SJSA1 (cell line): ENCODE results near the gene TCF12. TPM values are rescaled to one million over a fixed set of nuclear protein-coding genes. Genes with fewer than 3 reads are reported as not detected.

Experiments used
- DNase-seq, 2 experiments: peaks; one replicate each; pipeline ENCODE4 v3.0.0-alpha.2; 2015 to 2020; ENCODE audit warnings: low spot score in 2 of 2, low read depth in 1 of 2
- H3K27ac ChIP-seq: fragments of 250-450 bp; sonication (Bioruptor Pico); 2 replicates; pipeline ENCODE4 v1.5.1; 2020; ENCODE audit warnings: mild to moderate bottlenecking, moderate library complexity
- H3K27me3 ChIP-seq: fragments of 250-450 bp; sonication (Bioruptor Pico); replicated peaks from 2 replicates; pipeline ENCODE4 v1.5.1; 2020; ENCODE audit warnings: mild to moderate bottlenecking, moderate library complexity
- H3K36me3 ChIP-seq: fragments of 250-450 bp; sonication (Bioruptor Pico); 2 replicates; pipeline ENCODE4 v1.5.1; 2020; ENCODE audit warnings: mild to moderate bottlenecking
- H3K4me1 ChIP-seq: fragments of 250-450 bp; sonication (Bioruptor Pico); replicated peaks from 2 replicates; pipeline ENCODE4 v1.6.1; 2021; ENCODE audit warnings: mild to moderate bottlenecking
- H3K4me3 ChIP-seq: fragments of 250-450 bp; sonication (Bioruptor Pico); 2 replicates; pipeline ENCODE4 v1.5.1; 2020; ENCODE audit warnings: mild to moderate bottlenecking
- H3K9me3 ChIP-seq: fragments of 250-450 bp; sonication (Bioruptor Pico); replicated peaks from 2 replicates; pipeline ENCODE4 v1.5.1; 2020; ENCODE audit warnings: mild to moderate bottlenecking
- total RNA-seq: library from RNA; depleted of rRNA; stranded (reverse); fragments of >200 nt; shearing (Covaris generic); gene quantifications from 2 replicates; pipeline ENCODE4 v1.2.3, GENCODE V29; 2014

TCF12 gene
- total RNA-seq, 1 experiment from 2014 or later: 69.5 TPM

GRCh38 chr15:57319919-57320560, 401.6 kb downstream of the TCF12 start:
- H3K4me3 ChIP-seq: no peak overlapping the region
- H3K4me1 ChIP-seq: peaks cover 21% of the 10 kb centered on the region
- DNase-seq: no peak
- H3K27me3 ChIP-seq: no peaks in the 10 kb centered on the region
- H3K9me3 ChIP-seq: no peaks in the 10 kb centered on the region
- no peak overlapping the region for H3K27ac ChIP-seq
- H3K36me3 ChIP-seq: no peaks in the 10 kb centered on the region

GRCh38 chr15:57320631-57321220, 402.3 kb downstream of the TCF12 start:
- Histone ChIP-seq H3K36me3 (no peaks in the 10 kb centered on the region), H3K27me3 (no peaks in the 10 kb centered on the region), H3K4me1 (peaks cover 24% of the 10 kb centered on the region), H3K4me3 (no peak overlapping the region), H3K27ac (no peak overlapping the region), H3K9me3 (no peaks in the 10 kb centered on the region)
- DNase-seq: no peak

GRCh38 chr15:57321485-57321884, 403.0 kb downstream of the TCF12 start:
- Histone ChIP-seq H3K27me3 (no peaks in the 10 kb centered on the region), H3K4me1 (peaks cover 24% of the 10 kb centered on the region), H3K36me3 (no peaks in the 10 kb centered on the region), H3K9me3 (no peaks in the 10 kb centered on the region), H3K27ac (no peak overlapping the region), H3K4me3 (no peak overlapping the region)
- DNase-seq: no peak

DNA sequence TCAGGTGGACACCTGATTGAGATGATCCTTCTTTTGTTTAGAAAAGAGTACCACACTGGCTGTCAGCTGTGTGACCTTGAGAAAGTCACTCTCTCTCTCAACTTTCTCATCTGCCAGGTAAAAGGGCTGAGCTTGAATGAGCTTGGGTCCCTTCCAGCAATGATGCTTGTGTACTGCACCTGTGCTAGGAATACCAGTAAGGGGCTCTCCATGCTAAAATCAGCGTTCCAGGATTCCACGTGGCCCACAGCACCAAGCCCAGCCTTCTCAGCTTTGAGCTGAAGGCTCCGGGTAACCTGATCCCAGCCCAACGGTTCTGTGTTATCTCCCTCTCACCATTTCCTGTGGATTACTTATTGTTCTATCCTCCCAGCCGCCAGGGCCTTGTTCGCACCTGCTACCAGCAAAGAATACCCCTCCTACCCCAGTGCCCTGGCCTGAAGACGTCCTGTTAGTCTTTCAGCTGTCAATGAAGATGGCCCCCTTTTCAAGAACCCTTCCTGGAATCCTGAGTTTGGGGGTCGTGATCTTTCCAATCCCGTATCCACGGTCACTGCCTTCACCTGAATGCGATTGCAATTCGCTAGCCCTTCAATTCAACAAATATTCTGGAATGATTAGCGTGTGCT, 403.6 kb downstream of the TCF12 start:
- Histone ChIP-seq H3K4me1 (peaks cover 26% of the 10 kb centered on the region), H3K27me3 (no peaks in the 10 kb centered on the region), H3K4me3 (no peak overlapping the region), H3K36me3 (no peaks in the 10 kb centered on the region), H3K9me3 (no peaks in the 10 kb centered on the region), H3K27ac (no peak overlapping the region)
- DNase-seq: no peak

GRCh38 chr15:57322602-57323250, 404.3 kb downstream of the TCF12 start:
- no peak overlapping the region for H3K4me3 ChIP-seq
- H3K27me3 ChIP-seq: no peaks in the 10 kb centered on the region
- no peaks in the 10 kb centered on the region for H3K36me3 ChIP-seq
- no peak overlapping the region for H3K27ac ChIP-seq
- H3K9me3 ChIP-seq: no peaks in the 10 kb centered on the region
- DNase-seq: no peak
- peaks cover 32% of the 10 kb centered on the region for H3K4me1 ChIP-seq

DNA sequence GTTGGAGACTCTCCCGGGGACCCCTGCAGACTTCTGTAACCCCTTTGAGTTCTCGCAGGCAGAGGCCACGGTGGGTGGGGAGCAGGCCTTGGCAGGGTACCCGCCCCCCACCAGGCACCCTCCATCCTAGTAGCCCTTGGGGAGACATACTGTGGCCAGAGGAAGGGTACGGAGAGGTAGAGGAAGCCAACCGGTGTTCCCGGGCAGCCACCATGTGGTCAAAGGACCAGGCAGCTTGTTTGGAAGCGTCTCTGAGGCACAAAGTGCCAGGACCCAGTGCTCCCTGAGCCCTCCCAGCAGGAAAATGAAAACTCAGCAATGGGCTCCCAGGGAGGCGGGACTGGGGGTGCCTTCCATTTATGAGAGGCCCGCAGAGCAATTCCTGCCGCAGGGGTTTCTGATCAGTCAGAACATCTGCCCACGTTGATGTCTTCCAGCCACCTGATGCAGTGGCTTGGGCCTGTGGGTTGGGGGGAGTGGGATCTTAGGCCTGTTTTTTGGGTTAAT, 404.9 kb downstream of the TCF12 start:
- Histone ChIP-seq H3K27me3 (no peaks in the 10 kb centered on the region), H3K4me3 (no peak overlapping the region), H3K36me3 (no peaks in the 10 kb centered on the region), H3K27ac (peak overlapping the region; percentile 72), H3K9me3 (no peaks in the 10 kb centered on the region), H3K4me1 (peaks cover 39% of the 10 kb centered on the region)
- no peak for DNase-seq

DNA sequence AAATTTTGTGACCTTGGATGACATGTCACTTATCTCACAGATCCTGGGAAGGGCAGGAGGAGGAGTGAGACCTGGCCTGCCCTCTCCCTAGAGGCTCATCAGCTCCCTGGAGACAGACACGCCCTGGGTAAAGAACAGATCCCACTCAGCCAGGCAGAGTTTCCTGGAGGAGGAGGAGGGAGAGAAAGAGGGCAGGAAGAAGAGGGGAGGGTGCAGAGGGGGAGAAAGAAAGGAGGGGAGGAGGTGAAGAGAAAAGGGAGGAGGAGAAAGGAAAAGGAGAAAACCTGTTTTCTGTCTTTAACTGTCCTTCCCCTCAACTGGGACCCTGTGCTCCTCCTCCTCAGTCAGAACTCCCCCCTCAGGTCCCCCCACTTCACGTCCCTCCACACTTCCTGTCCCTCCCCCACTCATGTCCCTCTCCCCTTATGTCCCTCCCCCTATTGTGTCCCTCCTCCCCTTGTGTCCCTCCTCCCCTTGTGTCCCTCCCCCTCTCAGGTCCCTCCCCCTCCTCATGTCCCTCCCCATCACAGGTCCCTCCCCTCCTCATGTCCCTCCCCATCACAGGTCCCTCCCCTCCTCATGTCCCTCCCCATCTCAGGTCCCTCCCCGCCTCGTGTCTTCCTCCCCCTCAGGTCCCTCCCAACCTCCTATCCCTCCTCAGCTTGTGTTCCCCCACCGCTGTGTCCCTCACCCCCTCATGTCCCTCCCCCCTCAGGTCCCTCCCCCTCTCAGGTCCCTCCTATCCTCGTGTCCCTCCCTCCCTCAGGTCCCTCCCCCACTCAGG, 405.6 kb downstream of the TCF12 start:
- Histone ChIP-seq H3K36me3 (no peaks in the 10 kb centered on the region), H3K9me3 (no peaks in the 10 kb centered on the region), H3K27me3 (no peaks in the 10 kb centered on the region), H3K4me3 (no peak overlapping the region), H3K27ac (peak overlapping the region; percentile 72), H3K4me1 (peaks cover 45% of the 10 kb centered on the region)
- DNase-seq: peak; percentile 86 to 96

DNA sequence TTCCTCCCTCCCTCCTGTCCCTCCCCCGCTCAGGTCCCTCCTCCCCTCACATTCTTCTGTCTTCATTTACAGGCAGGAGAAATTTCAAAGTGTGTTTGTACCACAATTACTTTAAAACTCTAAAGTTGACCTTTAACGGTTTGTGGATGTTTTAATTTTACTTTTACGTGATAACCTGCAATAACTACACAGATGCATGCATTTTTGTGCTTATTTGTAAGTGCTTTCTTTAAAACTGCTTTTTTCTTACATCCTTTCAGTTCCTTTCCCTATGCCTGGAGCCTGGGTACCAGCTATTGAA, 406.1 kb downstream of the TCF12 start:
- H3K4me1 ChIP-seq: peaks cover 50% of the 10 kb centered on the region
- no peaks in the 10 kb centered on the region for H3K9me3 ChIP-seq
- no peaks in the 10 kb centered on the region for H3K36me3 ChIP-seq
- peak in 1 of 2 experiments; percentile 51 for DNase-seq
- no peak overlapping the region for H3K27ac ChIP-seq
- no peaks in the 10 kb centered on the region for H3K27me3 ChIP-seq
- H3K4me3 ChIP-seq: no peak overlapping the region

- no peak overlapping the region for H3K27ac ChIP-seq
- H3K4me1 ChIP-seq: peaks cover 56% of the 10 kb centered on the region
- no peaks in the 10 kb centered on the region for H3K27me3 ChIP-seq
- no peak for DNase-seq
- H3K9me3 ChIP-seq: no peaks in the 10 kb centered on the region
- no peak overlapping the region for H3K4me3 ChIP-seq
- H3K36me3 ChIP-seq: no peaks in the 10 kb centered on the region
Observed at GRCh38 chr15:57324944-57325679, 406.7 kb downstream of the TCF12 start.

- Histone ChIP-seq H3K27me3 (no peaks in the 10 kb centered on the region), H3K4me1 (peaks cover 62% of the 10 kb centered on the region), H3K9me3 (no peaks in the 10 kb centered on the region), H3K4me3 (no peak overlapping the region), H3K36me3 (no peaks in the 10 kb centered on the region), H3K27ac (no peak overlapping the region)
- no peak for DNase-seq
Observed at GRCh38 chr15:57326196-57326595, 407.8 kb downstream of the TCF12 start.

GRCh38 chr15:57327985-57328471, 409.6 kb downstream of the TCF12 start:
- H3K27ac ChIP-seq: peak overlapping the region; percentile 94
- no peaks in the 10 kb centered on the region for H3K9me3 ChIP-seq
- no peaks in the 10 kb centered on the region for H3K27me3 ChIP-seq
- peak; percentile 85 to 90 for DNase-seq
- H3K4me3 ChIP-seq: no peak overlapping the region
- no peaks in the 10 kb centered on the region for H3K36me3 ChIP-seq
- peaks cover 68% of the 10 kb centered on the region for H3K4me1 ChIP-seq

- Histone ChIP-seq H3K9me3 (no peaks in the 10 kb centered on the region), H3K27me3 (no peaks in the 10 kb centered on the region), H3K4me1 (peaks cover 68% of the 10 kb centered on the region), H3K4me3 (no peak overlapping the region), H3K36me3 (no peaks in the 10 kb centered on the region), H3K27ac (peak overlapping the region; percentile 94)
- DNase-seq: no peak
Observed at GRCh38 chr15:57328479-57328878, 410.0 kb downstream of the TCF12 start.

DNA sequence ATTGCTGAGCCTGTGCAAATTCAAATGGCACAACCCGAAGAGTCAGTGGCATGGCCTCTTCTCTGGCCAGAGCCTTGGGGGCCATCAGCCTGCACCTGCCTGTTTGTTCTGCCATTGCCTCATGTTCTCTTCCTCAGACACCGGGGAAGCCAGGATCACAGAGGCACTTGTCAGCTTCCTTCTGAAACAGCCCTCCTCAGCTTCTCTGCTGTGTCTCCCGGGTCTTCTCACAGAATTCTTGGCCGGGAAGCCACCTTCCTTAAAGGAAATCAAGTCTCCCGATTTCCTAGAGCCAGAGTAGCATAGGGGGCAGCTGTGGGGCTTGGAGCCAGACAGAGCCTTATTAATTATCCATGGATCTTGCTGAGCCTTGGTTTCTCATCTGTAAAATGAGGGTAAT, 410.5 kb downstream of the TCF12 start:
- Histone ChIP-seq H3K27ac (peak overlapping the region; percentile 94), H3K36me3 (no peaks in the 10 kb centered on the region), H3K4me3 (no peak overlapping the region), H3K27me3 (no peaks in the 10 kb centered on the region), H3K4me1 (peaks cover 68% of the 10 kb centered on the region), H3K9me3 (no peaks in the 10 kb centered on the region)
- no peak for DNase-seq
